Stimulated activated CD8-positive, alpha-beta memory T cell treated with anti-CD3 and anti-CD28 coated beads, Interleukin-7, amount 100 ng/mL, for 48 hours (primary cell): Measurements from ENCODE around the gene ANK3.

Experiments
- DNase-seq, 2 donors: peaks; one replicate each; pipeline ENCODE4 v3.0.0-alpha.2; 2020; ENCODE audit warnings: low read depth in 1 of 2; ENCODE audit errors: extremely low read depth in 1 of 2

The ANK3 gene

DNA sequence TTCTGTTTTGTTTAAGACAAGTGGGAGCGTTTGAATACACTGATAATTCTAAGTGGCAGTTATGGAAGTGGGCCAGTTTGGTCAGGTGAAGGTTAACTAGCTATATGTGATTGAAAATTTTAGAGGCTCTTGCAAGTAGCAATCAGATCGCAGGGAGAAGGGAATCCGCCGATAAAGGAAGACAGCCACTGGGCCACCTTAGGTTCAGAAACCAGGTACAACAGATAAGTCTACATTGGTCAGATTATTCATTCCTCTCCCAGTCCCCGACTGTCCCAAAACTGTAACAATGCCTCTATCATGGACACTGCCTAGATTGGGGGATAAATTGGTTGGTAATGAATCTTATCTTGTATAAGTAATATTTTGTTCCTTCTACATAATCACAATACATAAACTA is 8.9 kb downstream of the ANK3 start:
- DNase-seq: no peak

DNA sequence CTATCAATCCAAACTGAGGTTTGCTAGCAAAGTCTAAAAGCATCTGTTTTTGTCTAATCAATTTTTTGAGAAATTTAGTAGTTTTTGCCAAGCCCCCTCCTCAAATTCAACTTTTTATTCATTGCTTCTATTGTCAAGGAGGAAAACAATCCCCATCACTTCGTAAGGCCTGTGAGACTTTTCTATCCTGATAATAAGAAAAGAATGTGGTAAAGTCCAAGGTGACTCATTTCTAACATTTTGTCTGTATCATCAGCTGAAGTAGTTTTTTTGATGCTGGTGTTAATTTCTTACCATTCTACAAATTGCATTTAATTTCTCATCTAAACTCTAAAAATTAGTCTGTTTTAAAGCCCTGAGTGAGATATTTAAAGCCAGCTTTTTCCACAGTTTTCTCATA is 11.7 kb downstream of the ANK3 start:
- no peak for DNase-seq

DNA sequence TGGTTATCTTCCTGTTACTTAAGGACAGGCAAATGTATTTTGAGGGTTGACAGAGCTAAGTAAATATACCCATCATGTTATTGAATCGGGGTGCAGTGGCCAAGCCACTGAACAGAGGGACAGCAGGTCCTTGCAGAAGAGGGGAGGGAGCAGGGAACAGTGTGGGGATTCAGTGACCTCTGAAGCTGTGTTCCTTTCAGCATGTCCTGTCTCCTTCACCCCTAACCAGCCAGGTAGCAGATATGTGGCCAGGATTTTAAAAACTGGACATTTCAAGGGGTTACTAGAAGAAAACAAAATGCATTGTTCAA is 12.7 kb downstream of the ANK3 start:
- DNase-seq: no peak

DNA sequence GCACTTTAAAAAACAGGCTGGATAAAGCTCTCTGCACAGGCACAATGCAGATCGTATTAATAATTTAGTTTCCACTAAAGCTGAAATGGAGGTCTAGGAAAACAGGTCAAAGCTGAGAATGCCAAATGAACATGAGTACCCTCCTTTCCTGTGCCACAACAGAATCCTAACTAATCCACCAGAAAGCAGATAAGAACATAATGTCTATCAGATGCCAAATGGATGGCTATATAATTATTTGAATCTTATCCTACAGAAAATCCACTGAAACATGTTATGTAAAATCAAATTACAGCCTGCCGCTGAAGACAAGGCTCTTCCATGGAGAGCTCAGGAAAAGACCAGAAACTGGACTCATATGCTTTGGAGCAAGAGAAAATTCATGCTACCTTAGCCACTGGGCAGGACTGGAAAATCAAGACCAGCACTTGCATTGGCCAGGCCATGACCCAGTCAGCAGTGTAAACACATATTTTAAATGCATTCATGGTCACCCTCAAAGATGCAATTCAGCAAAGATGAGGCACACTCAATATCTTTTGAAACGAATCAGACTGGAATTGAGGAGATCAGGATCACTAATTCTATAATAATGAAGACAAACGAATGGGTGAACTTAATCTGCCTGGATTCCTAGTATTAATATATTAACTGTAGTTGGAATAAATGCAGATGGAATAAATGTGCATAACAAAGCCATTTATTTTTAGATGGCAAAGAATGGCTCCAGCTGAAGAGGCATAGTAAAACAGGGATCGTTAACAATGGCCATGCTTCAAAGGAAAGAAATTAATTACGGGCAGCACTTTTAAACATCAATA is 13.2 kb downstream of the ANK3 start:
- DNase-seq: no peak

DNA sequence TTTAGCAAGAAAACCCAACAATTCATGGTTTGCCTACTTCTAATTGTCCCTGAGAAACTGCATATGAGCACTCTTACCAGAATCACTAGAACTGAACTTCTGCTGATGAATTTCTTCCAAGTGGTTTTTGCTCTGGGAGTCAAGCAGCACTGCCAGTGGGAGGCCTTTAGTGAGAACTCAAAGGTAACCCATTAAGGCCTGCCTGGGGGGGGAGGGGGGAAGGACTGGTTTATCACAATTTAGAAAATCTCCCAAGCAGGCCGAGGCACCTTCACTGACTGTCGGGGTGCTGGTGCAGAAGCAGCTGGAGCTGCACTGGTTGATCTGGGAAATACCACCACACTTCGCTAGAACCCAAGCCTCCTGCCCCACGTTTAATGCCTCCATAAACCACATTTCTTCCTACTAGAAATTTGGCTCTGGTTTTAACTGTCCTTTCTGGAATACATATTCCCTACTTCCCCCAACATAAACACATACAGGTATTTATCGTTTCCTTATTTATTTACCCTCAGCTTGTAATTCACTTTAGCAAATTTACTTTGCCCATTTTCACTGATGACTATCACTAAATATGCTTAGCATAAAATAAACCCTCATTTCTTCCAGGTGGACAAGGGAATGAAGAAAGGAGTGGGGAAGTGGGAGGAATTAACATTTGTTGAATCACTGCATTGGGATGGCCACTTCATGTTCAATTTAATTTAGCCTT is 14.2 kb downstream of the ANK3 start:
- DNase-seq: no peak

DNA sequence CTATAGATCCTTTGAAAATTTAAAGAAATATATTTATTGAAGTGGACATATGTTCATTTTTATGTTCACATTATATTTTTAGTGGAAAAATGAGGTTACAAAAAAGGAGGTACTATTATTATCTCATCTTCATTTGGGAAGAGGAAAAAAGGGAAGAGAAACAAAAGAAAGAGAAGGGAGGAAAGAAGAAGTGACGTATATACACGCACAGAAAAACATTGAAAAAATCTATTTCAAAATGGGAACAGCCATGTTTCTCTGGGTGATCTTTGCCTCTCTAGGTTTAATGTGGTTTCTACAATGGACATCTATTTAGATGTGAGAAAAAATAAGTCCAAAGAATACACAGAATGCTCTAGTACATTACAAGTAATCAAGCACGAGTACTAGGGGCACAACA is 14.8 kb downstream of the ANK3 start:
- no peak for DNase-seq

DNA sequence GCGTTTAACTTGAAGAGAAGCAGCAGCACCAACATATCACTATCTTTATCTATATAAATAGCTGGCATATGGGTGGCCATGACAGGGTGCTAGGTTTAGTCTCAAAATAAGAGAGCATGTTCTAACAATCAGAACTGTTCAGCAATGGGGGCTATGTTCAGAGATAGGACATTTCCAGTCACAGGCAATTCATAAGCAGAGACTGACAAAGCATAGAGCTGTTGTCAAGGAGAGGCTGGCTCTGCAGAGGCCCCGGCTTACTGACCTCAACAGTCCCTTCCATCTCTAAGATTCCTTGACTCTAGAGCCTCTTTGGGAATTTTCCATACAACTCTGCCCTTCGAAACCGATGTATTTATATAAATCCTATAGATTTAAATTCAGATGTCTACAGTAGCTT is 17.2 kb downstream of the ANK3 start:
- no peak for DNase-seq

DNA sequence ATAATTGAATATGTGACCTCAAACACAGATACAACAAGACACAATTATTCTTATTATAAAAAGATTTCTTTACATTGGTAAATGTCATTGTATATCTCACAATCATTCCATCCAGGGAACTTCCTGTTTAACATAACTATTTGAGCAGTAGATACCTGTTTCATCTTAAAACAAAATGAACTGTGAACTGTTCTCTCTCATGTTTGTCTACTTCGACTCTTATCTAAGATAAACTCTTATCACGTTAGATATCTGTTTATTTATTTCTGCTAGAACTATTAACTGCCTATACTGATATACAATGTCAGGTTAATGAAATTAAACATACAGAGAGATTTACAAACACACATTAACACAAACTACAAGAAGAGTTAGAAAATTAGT is 20.1 kb downstream of the ANK3 start:
- DNase-seq: no peak

DNA sequence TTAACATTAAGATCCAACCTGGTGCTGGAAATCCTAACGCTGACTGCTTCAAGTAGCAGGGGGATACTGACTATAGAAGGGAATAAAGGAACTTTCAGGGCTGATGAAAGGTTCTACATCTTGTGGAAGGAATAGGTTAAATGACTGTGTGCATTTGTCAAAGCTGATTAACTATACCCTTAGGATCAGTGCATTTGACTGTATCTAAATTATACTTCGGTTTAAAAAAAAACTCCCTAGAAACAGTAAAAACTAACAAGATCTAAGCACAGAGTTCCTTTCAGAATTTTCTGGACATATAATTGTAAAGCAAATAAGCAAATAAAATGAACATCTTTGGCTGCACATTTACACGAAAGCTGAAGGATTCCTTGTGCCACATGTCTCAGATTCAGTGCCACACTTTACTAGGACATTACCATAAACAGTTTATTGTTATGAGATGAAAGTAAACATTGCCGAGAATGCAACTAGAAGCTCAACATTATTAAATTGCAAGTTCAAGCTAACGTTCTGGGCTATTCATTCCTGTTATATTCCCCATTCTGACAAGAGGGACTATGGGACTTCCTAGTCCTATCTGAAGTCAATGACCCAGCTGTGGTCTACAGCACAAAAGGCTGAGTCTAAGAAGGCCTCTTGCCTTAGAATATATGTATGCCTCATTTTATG is 20.7 kb downstream of the ANK3 start:
- no peak for DNase-seq

DNA sequence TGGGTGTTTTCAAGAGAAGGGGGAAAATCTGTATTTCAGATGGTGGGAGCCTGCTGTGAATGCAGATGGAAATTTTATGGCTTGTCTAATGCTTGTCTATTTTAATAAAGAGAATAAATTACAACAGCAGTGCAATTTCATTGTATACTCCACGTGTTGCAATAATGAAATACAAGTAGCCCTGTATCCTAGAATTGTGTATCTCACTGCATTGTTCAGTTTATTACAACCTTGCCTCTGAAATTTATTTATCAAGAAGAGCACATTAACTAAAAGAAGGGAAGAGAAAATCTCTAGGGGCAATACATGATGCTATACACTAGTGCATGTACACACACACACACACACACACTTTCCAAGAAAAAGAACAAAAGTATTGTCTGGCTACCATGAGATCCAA is 21.8 kb downstream of the ANK3 start:
- no peak for DNase-seq

DNA sequence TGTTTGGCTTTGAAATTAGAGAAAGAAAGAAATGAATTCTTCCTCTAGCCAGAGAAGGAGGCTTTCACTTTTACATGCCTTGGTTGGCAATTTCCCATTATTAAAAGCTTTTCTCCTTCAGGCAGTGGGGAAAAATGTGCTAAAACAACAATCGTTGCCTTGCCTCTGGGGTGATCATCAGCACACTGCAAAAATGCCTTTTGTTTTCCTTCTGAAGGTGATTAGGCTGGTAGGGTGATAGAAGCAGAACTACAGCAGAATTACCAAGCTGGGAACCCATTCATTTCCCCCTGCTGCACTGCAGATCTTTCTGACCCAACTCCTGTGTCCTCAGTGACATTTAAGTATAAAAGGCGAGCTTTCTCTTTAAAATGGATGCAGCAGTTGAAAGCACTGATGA is 22.2 kb downstream of the ANK3 start:
- no peak for DNase-seq

DNA sequence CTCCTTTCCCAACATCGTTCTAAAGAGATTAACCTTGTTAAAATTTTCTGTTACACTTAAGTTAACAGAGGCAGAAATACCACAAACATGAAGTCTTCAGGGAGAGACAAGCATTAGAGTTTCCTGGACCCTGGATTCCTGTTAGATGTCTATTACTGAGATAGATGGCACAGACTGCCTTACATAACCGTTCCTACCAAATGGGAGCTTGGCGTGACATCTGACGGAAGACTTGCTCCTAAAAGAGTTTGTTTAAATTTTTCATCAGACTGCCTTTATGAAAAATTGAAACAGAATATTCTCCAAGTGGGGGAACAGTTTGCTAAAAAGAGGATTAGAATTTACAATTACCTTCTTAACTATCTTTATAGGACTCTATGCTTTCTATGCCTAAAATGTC is 22.7 kb downstream of the ANK3 start:
- DNase-seq: no peak

DNA sequence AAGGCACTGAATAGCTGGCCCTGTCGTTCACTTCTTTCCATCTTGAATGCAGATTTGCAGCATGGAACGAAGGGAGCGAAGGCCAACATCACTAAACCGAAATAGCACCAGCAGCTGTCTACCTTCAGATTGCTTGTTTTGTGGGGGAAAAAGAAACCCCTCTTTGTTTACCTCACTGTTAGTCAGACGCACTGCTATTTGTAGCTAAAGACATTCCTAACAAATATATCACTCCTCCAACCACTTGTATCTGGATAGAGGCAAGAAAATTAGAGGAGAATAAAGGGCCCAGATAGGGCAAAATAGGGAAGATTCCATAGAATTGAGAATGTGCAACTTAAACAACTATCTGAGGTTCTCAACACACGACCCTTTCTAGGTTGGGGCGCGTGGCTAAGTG is 26.5 kb downstream of the ANK3 start:
- no peak for DNase-seq

DNA sequence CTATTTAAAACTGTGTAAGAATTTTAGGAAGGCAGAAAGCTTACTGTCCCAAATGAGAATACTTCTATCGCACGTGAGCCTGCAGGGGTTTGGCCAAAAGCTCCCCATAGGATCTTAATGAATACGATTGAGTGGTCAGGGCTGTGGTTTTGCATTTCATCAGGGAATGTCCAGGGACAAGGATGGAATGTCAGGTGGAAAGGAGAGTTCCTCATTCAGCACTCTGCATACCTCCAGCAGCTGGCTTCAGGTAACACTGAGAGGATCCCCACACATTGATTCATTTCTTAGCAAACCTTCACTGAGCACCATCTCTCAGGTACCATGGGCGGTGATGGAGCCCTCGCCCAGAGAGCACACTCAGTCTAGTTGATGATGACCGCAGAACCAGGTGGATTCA is 27.2 kb downstream of the ANK3 start:
- DNase-seq: no peak

DNA sequence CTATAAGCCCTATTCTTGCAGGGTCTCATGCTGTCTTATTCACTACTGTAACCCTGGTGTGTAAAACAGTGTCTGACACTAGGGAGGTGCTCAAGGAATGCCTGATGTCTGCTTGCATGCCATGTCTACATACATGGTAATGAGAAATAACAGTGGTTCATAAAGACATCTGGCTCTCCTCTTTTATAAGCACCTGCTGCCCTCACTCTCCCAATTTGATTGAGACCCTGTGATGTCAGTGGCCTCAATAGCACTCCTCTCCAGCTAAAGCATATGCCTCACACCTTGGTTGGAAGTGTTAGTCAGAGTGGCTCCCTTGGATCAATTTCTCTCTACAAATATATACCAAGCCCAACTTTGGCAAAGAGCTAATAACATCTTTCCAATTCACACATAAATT is 30.6 kb downstream of the ANK3 start:
- DNase-seq: no peak

DNA sequence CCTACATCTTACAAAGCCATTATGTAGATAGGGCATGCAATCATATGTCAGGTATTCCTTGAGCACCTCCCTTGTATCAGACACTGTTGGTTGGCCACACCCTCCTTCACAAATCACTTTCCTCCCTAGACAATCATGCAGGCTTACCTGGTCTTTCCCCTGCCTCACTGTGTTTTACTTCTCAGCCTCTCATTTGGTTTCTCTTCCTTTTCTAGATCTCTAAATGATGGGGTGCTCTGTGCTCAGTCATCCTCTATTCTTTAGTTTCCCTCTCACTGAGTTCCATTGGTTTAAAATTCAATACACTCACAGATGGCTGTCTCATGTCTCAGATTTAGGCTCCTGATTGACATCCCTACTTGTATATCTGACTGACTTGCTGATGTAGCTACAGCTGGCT is 31.4 kb downstream of the ANK3 start:
- DNase-seq: no peak

DNA sequence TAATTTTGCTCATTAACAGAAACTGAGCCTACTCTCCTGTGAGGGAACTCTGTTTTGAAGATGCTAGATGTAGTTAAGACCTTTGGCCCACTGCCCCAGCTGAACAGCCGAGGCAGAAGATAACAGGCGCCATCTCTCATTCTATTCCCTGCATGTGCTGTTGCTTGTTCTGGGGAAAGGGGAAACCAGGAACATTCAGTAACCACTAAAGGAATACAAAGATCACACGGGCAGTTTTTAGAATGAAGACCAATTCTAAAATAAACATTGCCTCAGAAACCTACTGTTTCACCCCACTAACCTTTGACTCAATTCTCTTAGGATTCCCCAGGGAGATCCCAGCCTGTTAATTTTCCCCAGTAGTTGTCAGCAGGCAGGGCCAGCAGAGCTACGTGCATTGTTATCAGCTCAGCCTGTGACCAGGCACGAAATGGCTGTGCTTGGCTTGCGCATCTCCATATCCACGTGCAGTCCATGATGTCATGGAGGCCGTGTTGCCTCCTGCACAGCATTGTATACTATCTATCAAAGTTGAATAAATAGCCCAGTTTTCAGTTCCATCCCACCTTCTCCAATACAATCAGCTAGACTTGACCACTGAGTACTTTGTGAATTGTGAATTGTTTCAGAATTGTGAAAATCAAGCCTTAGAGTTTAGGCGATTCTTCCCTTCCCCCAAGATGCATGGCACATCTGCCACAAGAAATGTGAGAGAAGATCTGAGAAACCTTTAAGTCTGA is 36.0 kb downstream of the ANK3 start:
- no peak for DNase-seq

DNA sequence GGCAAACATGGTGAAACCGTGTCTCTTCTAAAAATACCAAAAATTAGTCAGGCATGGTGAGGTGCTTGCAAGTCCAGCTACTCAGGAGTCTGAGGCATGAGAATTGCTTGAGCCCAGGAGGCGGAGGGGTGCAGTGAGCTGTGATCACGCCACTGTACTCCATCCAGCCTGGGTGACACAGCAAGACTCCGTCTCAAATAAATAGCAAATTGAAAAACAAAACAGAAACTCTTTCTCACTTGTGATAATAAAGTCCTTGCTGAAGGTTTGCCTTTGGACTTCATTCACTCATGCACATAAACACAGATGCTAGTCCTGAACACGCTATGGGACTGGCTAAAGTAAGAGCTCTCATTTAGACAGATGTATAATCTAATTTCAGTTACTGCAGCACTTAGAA is 37.6 kb downstream of the ANK3 start:
- DNase-seq: no peak

DNA sequence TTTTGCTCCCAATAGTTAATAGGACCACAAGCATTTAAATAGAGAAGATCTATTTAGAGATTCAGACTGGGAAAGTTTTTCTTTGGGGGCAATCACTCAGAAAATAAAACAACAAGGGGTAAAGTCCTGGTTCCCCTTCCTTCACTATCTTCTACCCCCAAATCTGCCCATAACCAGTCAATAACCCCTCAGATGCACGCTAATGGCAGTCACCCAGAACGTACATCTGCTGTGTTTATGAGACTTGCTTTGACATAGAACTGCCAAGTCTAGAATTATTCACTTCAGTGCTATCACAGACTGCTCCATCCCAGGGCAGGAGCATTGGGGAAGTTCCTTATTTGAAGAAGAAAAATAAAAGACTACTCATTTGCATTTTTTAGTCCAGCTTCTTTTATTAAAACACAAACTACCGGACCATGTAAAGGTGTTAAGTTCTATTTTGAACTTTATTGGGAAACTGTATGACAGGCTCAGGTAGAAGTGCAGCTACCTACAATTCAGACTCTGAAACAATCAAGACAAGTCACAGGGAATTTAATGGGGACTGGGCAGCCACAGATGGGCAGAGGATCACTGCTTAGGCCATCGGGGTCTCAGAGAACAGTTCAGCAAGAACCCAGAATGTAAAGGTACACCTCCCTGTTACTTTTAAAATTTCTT is 38.4 kb downstream of the ANK3 start:
- no peak for DNase-seq

DNA sequence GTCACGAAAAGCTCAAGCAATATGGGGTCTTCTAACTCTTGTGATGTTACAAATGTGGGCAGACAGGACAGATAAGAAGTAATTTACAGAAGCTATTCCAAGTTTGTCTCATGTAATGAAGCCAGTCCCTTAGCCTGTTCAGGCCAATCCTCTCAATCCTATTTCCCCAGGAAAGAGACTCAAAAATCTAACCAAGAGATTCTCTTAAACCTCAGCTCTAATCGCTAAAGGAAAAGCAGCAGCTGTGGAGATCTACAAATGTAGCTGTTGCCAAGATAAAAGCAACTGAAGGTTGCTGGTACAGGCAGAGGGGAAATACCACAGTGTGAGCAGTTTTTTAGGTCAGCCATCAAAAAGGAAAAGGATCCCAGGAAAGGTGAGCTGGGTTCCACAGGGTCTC is 39.3 kb downstream of the ANK3 start:
- DNase-seq: no peak

DNA sequence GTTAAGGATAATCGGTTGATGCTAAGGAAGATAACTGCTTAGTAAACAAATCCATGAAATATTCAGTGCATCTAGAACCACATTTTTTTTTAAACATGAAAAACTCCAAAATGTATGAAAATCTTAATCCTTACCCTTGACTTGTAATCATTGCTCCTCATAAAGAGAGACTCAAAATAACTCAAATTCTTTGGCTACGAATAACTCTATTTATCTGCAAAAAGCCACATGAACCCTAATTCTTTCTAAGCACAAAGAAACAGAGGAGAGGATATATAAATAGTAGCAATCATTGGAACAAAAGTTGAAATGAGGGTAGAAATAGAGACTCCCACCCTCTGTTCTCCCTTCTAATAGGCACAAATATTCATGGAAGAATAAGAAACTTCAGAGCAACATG is 40.2 kb downstream of the ANK3 start:
- DNase-seq: no peak
